ENCODE results near the gene TSPAN14. TPM values are rescaled to one million over a fixed set of nuclear protein-coding genes. Genes with fewer than 3 reads are reported as not detected.

TSPAN14 gene
- total RNA-seq, 3 donors from 2014 or later (not counting 1 experiment from before 2014, with no cell fraction given): 126 to 180 (median 173) TPM

GRCh38 chr10:80491251-80492102 is 37.4 kb downstream of the TSPAN14 start:
- H3K36me3 ChIP-seq (ENCODE audit: control insufficient read depth, insufficient read depth, low read length): peaks cover 36% of the 10 kb centered on the region
- Mint-ChIP-seq H3K27me3 (ENCODE audit: low read depth in 2 of 2) (no peaks in the 10 kb centered on the region), H3K4me3 (peak overlapping the region; percentile 74), H3K27ac (peak overlapping the region; percentile 75 to 89), H3K9me3 (peaks cover under 1 to 2% of the 10 kb centered on the region in 2 donors), H3K4me1 (peaks cover 97 to 98% of the 10 kb centered on the region in 2 donors), H3K36me3 (peaks cover 13% of the 10 kb centered on the region)
- H3K27ac ChIP-seq (ENCODE audit: low read length): no peak overlapping the region
- ATAC-seq (no peak), DNase-seq (no peak)
- H3K27me3 ChIP-seq (ENCODE audit: control insufficient read depth, insufficient read depth, low read length): no peaks in the 10 kb centered on the region
- H3K9me3 ChIP-seq (ENCODE audit: control insufficient read depth, insufficient read depth, low read length): no peaks in the 10 kb centered on the region
- peaks cover 87% of the 10 kb centered on the region for H3K4me1 ChIP-seq (ENCODE audit: control insufficient read depth, insufficient read depth, low read length)
- WGBS (ENCODE audit: insufficient coverage): 84% methylated on average over 7 of the region's 7 CpGs
- no peak overlapping the region for H3K4me3 ChIP-seq (ENCODE audit: low read length)
- TF ChIP-seq CTCF (IDR thresholded peaks at IDR 0.05): no peak
- intact Hi-C loops (cut with micrococcal nuclease): loop anchor here (10.0 kb wide), 1 partner anchor 287 kb away; the partner anchor contains the start of gene ANXA11

GRCh38 chr10:80492848-80493521 is 38.9 kb downstream of the TSPAN14 start:
- intact Hi-C loops (cut with micrococcal nuclease): loop anchor here (10.0 kb wide), 1 partner anchor 288 kb away; the partner anchor contains the start of gene ANXA11
- Mint-ChIP-seq H3K4me1 (peaks cover 97 to 98% of the 10 kb centered on the region in 2 donors), H3K36me3 (peaks cover 21% of the 10 kb centered on the region), H3K27ac (peak overlapping the region; percentile 75 to 89), H3K4me3 (peak overlapping the region; percentile 49), H3K27me3 (ENCODE audit: low read depth in 2 of 2) (no peaks in the 10 kb centered on the region), H3K9me3 (peaks cover 4 to 6% of the 10 kb centered on the region in 2 donors)
- DNase-seq (no peak), ATAC-seq (peak in 1 of 3 donors; percentile 1)
- Histone ChIP-seq H3K4me3 (ENCODE audit: low read length) (no peak overlapping the region), H3K9me3 (ENCODE audit: control insufficient read depth, insufficient read depth, low read length) (no peaks in the 10 kb centered on the region), H3K36me3 (ENCODE audit: control insufficient read depth, insufficient read depth, low read length) (peaks cover 36% of the 10 kb centered on the region), H3K4me1 (ENCODE audit: control insufficient read depth, insufficient read depth, low read length) (peaks cover 82% of the 10 kb centered on the region), H3K27me3 (ENCODE audit: control insufficient read depth, insufficient read depth, low read length) (no peaks in the 10 kb centered on the region), H3K27ac (ENCODE audit: low read length) (peak overlapping the region; percentile 38)
- 74% methylated on average over 3 of the region's 6 CpGs for WGBS (ENCODE audit: insufficient coverage)
- TF ChIP-seq CTCF (IDR thresholded peaks at IDR 0.05): no peak

GRCh38 chr10:80493522-80494051 is 39.5 kb downstream of the TSPAN14 start:
- peaks cover 36% of the 10 kb centered on the region for H3K36me3 ChIP-seq (ENCODE audit: control insufficient read depth, insufficient read depth, low read length)
- DNase-seq: peak in 1 of 2 donors; percentile 69
- H3K4me3 Mint-ChIP-seq: peak overlapping the region; percentile 49

More at GRCh38 chr10:80493522-80494051, 39.5 kb downstream of the TSPAN14 start:
- peak overlapping the region; percentile 38 for H3K27ac ChIP-seq (ENCODE audit: low read length)
- ATAC-seq: peak; percentile 39 to 63 (median 50)
- Mint-ChIP-seq H3K9me3 (peaks cover 4 to 6% of the 10 kb centered on the region in 2 donors), H3K36me3 (peaks cover 21% of the 10 kb centered on the region), H3K27ac (peak overlapping the region; percentile 75 to 89), H3K4me1 (peaks cover 97 to 98% of the 10 kb centered on the region in 2 donors), H3K27me3 (ENCODE audit: low read depth in 2 of 2) (no peaks in the 10 kb centered on the region)
- TF ChIP-seq CTCF (IDR thresholded peaks at IDR 0.05): no peak
- no peaks in the 10 kb centered on the region for H3K27me3 ChIP-seq (ENCODE audit: control insufficient read depth, insufficient read depth, low read length)
- no peak overlapping the region for H3K4me3 ChIP-seq (ENCODE audit: low read length)
- H3K4me1 ChIP-seq (ENCODE audit: control insufficient read depth, insufficient read depth, low read length): peaks cover 82% of the 10 kb centered on the region
- H3K9me3 ChIP-seq (ENCODE audit: control insufficient read depth, insufficient read depth, low read length): no peaks in the 10 kb centered on the region
- WGBS (ENCODE audit: insufficient coverage): 33% methylated on average over 4 of the region's 4 CpGs
- intact Hi-C loops (cut with micrococcal nuclease): loop anchor here (1.0 to 10.0 kb wide), 2 partner anchors 7 to 289 kb away; partner anchors contain the start of gene ANXA11
